Measurements from ENCODE around the gene EEF1AKMT2. TPM values are rescaled to one million over a fixed set of nuclear protein-coding genes. Genes with fewer than 3 reads are reported as not detected.
"Not testable (repeated sequence)": the region's sequence is repeated elsewhere in the genome, so short reads cannot be mapped to it uniquely, and the experiment has no call there.

EEF1AKMT2 gene
- total RNA-seq, 6 donors from 2014 or later = 3.6 to 17.3 (median 11.4) TPM

DNA sequence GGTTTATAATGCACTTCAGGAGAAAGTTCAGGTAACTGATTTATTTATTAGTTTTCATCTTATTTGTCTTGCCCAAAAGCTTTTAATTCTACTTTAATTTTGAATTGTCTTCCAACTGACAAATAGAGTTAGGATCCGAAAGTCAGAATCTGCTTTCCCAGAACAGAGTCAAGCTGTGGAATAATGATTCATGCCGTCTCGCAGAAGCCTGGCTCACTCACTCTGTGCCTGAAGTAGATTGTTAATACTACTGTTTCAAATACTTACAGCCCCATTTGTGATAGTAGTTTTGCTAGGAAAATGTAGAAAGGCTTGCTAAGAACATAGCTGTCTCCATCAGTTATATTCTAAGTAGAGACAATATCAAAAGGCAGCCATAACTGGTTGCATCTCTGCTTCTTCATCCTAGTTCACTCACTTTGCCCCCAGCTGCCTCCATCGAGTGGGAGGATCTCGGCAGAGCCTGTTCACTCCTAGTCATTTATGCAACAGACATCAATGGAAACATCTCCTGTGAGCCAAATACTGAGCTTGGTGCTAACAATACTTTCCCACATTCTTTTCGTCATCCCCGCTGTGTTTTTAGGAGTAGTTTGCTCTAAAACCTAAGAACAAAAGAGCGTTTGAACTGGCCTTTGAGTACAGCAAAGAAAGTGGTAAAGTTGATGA is 37.9 kb upstream of the EEF1AKMT2 start:
- ATAC-seq (ENCODE audit: low FRiP score in 2 of 2) = no peak
- Histone ChIP-seq H3K9me3 (no peaks in the 10 kb centered on the region), H3K27ac (no peak overlapping the region), H3K4me1 (no peaks in the 10 kb centered on the region), H3K27me3 (no peaks in the 10 kb centered on the region), H3K4me3 (no peak overlapping the region), H3K36me3 (peaks cover 24 to 84% (median 60%) of the 10 kb centered on the region in 4 donors)
- no peak for TF ChIP-seq POLR2AphosphoS5 (IDR thresholded peaks at IDR 0.05)
- no peak for TF ChIP-seq EP300 (IDR thresholded peaks at IDR 0.05)
- no peak for TF ChIP-seq POLR2A (IDR thresholded peaks at IDR 0.05)
- TF ChIP-seq, protein P1, sequence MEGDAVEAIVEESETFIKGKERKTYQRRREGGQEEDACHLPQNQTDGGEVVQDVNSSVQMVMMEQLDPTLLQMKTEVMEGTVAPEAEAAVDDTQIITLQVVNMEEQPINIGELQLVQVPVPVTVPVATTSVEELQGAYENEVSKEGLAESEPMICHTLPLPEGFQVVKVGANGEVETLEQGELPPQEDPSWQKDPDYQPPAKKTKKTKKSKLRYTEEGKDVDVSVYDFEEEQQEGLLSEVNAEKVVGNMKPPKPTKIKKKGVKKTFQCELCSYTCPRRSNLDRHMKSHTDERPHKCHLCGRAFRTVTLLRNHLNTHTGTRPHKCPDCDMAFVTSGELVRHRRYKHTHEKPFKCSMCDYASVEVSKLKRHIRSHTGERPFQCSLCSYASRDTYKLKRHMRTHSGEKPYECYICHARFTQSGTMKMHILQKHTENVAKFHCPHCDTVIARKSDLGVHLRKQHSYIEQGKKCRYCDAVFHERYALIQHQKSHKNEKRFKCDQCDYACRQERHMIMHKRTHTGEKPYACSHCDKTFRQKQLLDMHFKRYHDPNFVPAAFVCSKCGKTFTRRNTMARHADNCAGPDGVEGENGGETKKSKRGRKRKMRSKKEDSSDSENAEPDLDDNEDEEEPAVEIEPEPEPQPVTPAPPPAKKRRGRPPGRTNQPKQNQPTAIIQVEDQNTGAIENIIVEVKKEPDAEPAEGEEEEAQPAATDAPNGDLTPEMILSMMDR (IDR thresholded peaks at IDR 0.05) = no peak
- DNase-seq = no peak
- 92 to 94% methylated on average over 8 of the region's 8 CpGs for WGBS, 2 donors

DNA sequence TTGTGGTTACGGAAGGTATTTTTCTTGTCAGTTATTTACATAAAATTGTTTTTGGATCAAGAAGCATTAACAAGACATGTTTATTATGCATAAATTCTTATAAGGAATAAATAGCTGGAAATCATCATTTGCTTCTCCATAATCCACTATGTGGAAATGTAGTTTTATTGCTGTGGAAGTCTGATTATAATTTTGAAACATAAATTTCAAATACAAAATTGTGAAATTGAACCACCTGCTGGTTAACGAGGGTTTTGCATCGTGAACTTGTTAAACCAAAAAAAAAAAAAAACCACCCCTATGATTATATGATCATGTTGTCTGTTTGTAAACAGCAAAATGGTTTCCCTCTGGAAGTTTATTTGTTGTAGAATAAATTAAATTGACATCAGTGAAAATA is 35.8 kb upstream of the EEF1AKMT2 start:
- WGBS, 2 donors = 45 to 53% methylated on average over 3 of the region's 3 CpGs
- peaks cover 15 to 65% (median 44%) of the 10 kb centered on the region in 4 donors for H3K36me3 ChIP-seq

DNA sequence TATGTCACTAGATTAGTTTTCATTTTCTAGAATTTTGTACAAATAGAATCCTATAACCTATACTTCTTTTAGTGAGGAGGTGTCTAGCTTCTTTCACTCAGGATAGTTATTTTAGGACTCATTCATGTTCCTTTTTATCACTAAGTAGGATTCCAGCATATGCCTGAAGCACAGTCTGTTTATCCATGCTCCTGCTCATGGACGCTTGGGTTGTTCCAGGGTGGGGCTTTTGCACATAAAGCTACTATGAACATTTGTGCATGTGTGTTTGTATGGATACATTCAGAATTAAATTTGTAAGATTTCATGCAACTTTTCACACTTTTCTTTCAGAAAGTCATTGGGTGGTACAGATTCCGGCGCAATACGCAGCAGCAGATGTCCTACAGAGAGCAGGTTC is 34.6 kb upstream of the EEF1AKMT2 start:
- TF ChIP-seq POLR2A (IDR thresholded peaks at IDR 0.05) = no peak
- TF ChIP-seq POLR2AphosphoS5 (IDR thresholded peaks at IDR 0.05) = no peak
- ATAC-seq (ENCODE audit: low FRiP score in 2 of 2) (no peak), DNase-seq (no peak)
- Histone ChIP-seq H3K4me1 (no peaks in the 10 kb centered on the region), H3K27ac (no peak overlapping the region), H3K36me3 (peaks cover 11 to 58% (median 40%) of the 10 kb centered on the region in 4 donors), H3K4me3 (no peak overlapping the region), H3K9me3 (no peaks in the 10 kb centered on the region), H3K27me3 (no peaks in the 10 kb centered on the region)
- WGBS, 2 donors = 89 to 99% methylated on average over 4 of the region's 4 CpGs

More for the DNA sequence above, 35.8 kb upstream of the EEF1AKMT2 start:
- ATAC-seq (ENCODE audit: low FRiP score in 2 of 2) (no peak), DNase-seq (no peak)
- no peaks in the 10 kb centered on the region for H3K4me1 ChIP-seq
- H3K27me3 ChIP-seq = no peaks in the 10 kb centered on the region
- no peak overlapping the region for H3K4me3 ChIP-seq
- no peak overlapping the region for H3K27ac ChIP-seq
- H3K9me3 ChIP-seq = no peaks in the 10 kb centered on the region
- no peak for TF ChIP-seq EP300 (IDR thresholded peaks at IDR 0.05)
- TF ChIP-seq POLR2A (IDR thresholded peaks at IDR 0.05) = no peak
- TF ChIP-seq, protein P1 (IDR thresholded peaks at IDR 0.05) = peak in 4 of 6 experiments; percentile 11 to 42 (median 36)
- TF ChIP-seq POLR2AphosphoS5 (IDR thresholded peaks at IDR 0.05) = no peak

DNA sequence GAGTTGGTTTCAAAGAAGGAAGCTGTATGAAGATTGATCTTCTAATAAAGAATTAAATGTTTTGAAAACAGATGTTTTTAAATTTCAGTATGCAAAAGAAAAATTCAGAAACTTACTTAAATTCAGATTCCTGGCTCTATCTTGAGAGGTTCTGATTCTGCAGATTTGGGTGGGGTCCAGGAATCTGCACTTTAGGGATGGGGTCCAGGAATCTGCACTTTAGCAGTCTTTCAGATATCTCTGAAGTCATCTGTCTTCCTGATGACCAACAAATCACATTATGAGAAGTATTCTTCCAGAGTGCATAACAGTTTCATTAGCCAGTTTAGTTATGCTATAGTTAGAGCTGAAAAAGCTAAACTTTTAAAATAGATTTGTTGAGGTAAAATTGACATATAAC is 34.0 kb upstream of the EEF1AKMT2 start:
- TF ChIP-seq, protein P1 (IDR thresholded peaks at IDR 0.05) = no peak
- Histone ChIP-seq H3K9me3 (no peaks in the 10 kb centered on the region), H3K4me3 (no peak overlapping the region), H3K27me3 (no peaks in the 10 kb centered on the region), H3K4me1 (no peaks in the 10 kb centered on the region), H3K27ac (no peak overlapping the region), H3K36me3 (peaks cover 11 to 58% (median 42%) of the 10 kb centered on the region in 4 donors)
- ATAC-seq (ENCODE audit: low FRiP score in 2 of 2) = no peak
- DNase-seq = no peak

DNA sequence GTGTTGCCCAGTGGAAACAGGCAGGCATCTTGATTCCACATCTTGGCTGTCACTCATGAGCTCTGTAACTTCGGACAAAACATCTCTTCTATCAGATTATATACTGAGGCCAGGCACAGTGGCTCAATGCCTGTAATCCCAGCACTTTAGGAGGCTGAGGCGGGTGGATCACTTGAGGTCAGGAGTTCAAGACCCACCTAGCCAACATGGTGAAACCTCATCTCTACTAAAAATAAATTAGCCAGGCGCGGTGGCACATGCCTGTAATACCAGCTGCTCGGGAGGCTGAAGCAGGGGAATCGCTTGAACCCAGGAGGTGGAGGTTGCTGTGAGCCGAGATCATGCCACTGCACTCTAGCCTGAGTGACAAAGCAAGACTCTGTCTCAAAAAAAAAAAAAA is 33.2 kb upstream of the EEF1AKMT2 start:
- WGBS, 2 donors = 93 to 99% methylated on average over 7 of the region's 7 CpGs
- H3K4me1 ChIP-seq; H3K27ac ChIP-seq; H3K9me3 ChIP-seq; H3K4me3 ChIP-seq; H3K27me3 ChIP-seq; DNase-seq; ATAC-seq (ENCODE audit: low FRiP score in 2 of 2): not testable (repeated sequence)
- peaks cover 11 to 57% (median 38%) of the 10 kb centered on the region in 4 donors for H3K36me3 ChIP-seq

DNA sequence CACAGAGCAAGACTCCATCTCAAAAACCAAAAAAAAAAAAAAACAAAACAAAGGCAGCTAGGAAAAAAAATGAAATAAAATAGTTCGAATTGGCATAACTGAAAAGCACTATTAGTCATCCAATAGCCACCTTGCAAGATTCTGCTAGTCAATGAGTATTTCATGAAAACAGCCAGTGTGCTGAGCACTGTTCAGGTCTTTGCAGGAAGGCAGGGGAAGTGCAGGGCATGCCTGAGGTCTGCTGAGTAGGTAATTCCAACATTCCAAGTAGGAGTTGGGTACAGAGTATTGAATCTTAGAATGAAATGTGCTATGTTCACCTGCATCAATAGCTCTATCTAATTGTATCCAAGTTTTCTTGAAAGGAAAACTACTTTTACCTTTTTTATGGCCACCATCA is 32.8 kb upstream of the EEF1AKMT2 start:
- Histone ChIP-seq H3K9me3 (no peaks in the 10 kb centered on the region), H3K36me3 (peaks cover 6 to 57% (median 35%) of the 10 kb centered on the region in 4 donors), H3K4me1 (no peaks in the 10 kb centered on the region), H3K27me3 (no peaks in the 10 kb centered on the region), H3K27ac (no peak overlapping the region), H3K4me3 (no peak overlapping the region)
- ATAC-seq (ENCODE audit: low FRiP score in 2 of 2) (no peak), DNase-seq (no peak)
- WGBS, 2 donors = 93 to 100% methylated on average over 1 of the region's 1 CpG
- TF ChIP-seq POLR2AphosphoS5 (IDR thresholded peaks at IDR 0.05) = no peak
- no peak for TF ChIP-seq EP300 (IDR thresholded peaks at IDR 0.05)
- TF ChIP-seq, protein P1 (IDR thresholded peaks at IDR 0.05) = no peak
- TF ChIP-seq POLR2A (IDR thresholded peaks at IDR 0.05) = no peak
